HCT116 (cell line): ENCODE results near the gene FGFBP1. TPM values are rescaled to one million over a fixed set of nuclear protein-coding genes. Genes with fewer than 3 reads are reported as not detected.

Experiments
- ATAC-seq: fragments of 200-7000 bp; cut with Tn5 transposase; 2 replicates; pipeline ENCODE4 v1.9.1; 2020; ENCODE audit warnings: mild to moderate bottlenecking, moderate library complexity
- BruUV-seq: library from RNA; stranded (reverse); fragments of 400-500 nt; replicated peaks from 2 replicates; lab custom pipeline; 2021; lab: Mats Ljungman, UMichigan
- CTCF ChIA-PET: fragments of 300-600 bp; sonication (Branson Sonifier 250); formaldehyde crosslinking; loops from one replicate; lab custom pipeline; 2021; ENCODE audit warnings: antibody characterized with exemption; lab: Charles Lee
- POLR2A ChIA-PET: fragments of 300-600, 350-600 bp; sonication (Branson Sonifier 250); formaldehyde crosslinking; loops from one replicate; lab custom pipeline; 2021; ENCODE audit warnings: antibody characterized with exemption; lab: Charles Lee
- RAD21 ChIA-PET, 2 experiments: fragments of 300-600 bp; sonication (Branson Sonifier 250); formaldehyde crosslinking; loops; one replicate each; lab custom pipeline; 2023; ENCODE audit warnings: low total read pairs in 2 of 2; ENCODE audit not compliant: uncharacterized antibody in 2 of 2, unreplicated experiment in 2 of 2, low non-redundant PET in 1 of 2; lab: Charles Lee
- DNase-seq: peaks from one replicate; pipeline ENCODE4 v3.0.0-alpha.2; 2010; ENCODE audit warnings: low read depth, low spot score
- H2AFZ ChIP-seq: fragments of 200-600 bp; shearing (Covaris generic), sonication (generic); 2 replicates; pipeline ENCODE4 v1.6.1; 2017; ENCODE audit warnings: low read depth, mixed run types, mixed read lengths, antibody characterized with exemption, low read length; ENCODE audit not compliant: poor library complexity, severe bottlenecking
- H3K27ac ChIP-seq: 2 replicates; pipeline ENCODE4 v1.5.1; 2012; ENCODE audit warnings: low read depth, low read length
- H3K27me3 ChIP-seq: fragments of 200-600 bp; sonication (generic); 2 replicates; pipeline ENCODE4 v1.6.1; 2016; ENCODE audit warnings: mixed run types, low read length, mixed read lengths; ENCODE audit not compliant: insufficient read depth
- H3K36me3 ChIP-seq, 2 experiments: fragments of 200-500 bp in 1 of 2; fragments of 200-600 bp in 1 of 2; sonication (Bioruptor generic) in 1 of 2; sonication (generic) in 1 of 2; 2 replicates each; pipeline versions ENCODE4 v1.5.1 to v1.6.1; 2014 to 2016; ENCODE audit warnings: low read length in 2 of 2, inconsistent platforms in 1 of 2, mixed read lengths in 1 of 2, mixed run types in 1 of 2; ENCODE audit not compliant: insufficient read depth in 2 of 2, control insufficient read depth in 1 of 2
- H3K4me1 ChIP-seq, 2 experiments: fragments of 200-600 bp in 1 of 2; sonication (generic) in 1 of 2; 2 replicates each; pipeline versions ENCODE4 v1.5.1 to v1.6.1; 2012 to 2017; ENCODE audit warnings: low read length in 2 of 2, inconsistent platforms in 1 of 2, mild to moderate bottlenecking in 1 of 2, mixed read lengths in 1 of 2, mixed run types in 1 of 2, moderate library complexity in 1 of 2; ENCODE audit not compliant: insufficient read depth in 2 of 2, control insufficient read depth in 1 of 2
- H3K4me2 ChIP-seq: fragments of 200-600 bp; sonication (generic); 2 replicates; pipeline ENCODE4 v1.6.1; 2017; ENCODE audit warnings: mixed run types, low read length, mixed read lengths
- H3K4me3 ChIP-seq, 2 experiments: fragments of 200-600 bp in 1 of 2; sonication (generic) in 1 of 2; replicated peaks in 1 of 2; 2 replicates each; pipeline ENCODE4 v1.5.1; 2011 to 2016; ENCODE audit warnings: low read length in 2 of 2, control low read depth in 1 of 2, low read depth in 1 of 2, mild to moderate bottlenecking in 1 of 2, mixed read lengths in 1 of 2, mixed run types in 1 of 2
- H3K79me2 ChIP-seq: fragments of 200-600 bp; sonication (generic); 2 replicates; pipeline ENCODE4 v1.6.1; 2017; ENCODE audit warnings: mild to moderate bottlenecking, mixed run types, low read length, moderate library complexity, mixed read lengths; ENCODE audit not compliant: insufficient read depth
- H3K9ac ChIP-seq: fragments of 200-600 bp; sonication (generic); 2 replicates; pipeline ENCODE4 v1.6.1; 2016; ENCODE audit warnings: low read length, mixed read lengths
- H3K9me2 ChIP-seq: fragments of 200-600 bp; sonication (generic), shearing (Covaris generic); 2 replicates; pipeline ENCODE4 v1.6.1; 2017; ENCODE audit warnings: mixed run types, mild to moderate bottlenecking, moderate library complexity; ENCODE audit not compliant: insufficient read depth
- H3K9me3 ChIP-seq, 2 experiments: fragments of 200-500 bp in 1 of 2; fragments of 200-600 bp in 1 of 2; sonication (Bioruptor generic) in 1 of 2; sonication (generic) in 1 of 2; 2 replicates each; pipeline ENCODE4 v1.6.1; 2014 to 2017; ENCODE audit warnings: low read length in 2 of 2, mixed read lengths in 2 of 2, inconsistent platforms in 1 of 2, low read depth in 1 of 2, mild to moderate bottlenecking in 1 of 2, mixed run types in 1 of 2, moderate library complexity in 1 of 2; ENCODE audit not compliant: control insufficient read depth in 1 of 2, insufficient read depth in 1 of 2
- H4K20me1 ChIP-seq: fragments of 200-600 bp; sonication (generic), shearing (Covaris generic); 2 replicates; pipeline ENCODE4 v1.6.1; 2017; ENCODE audit warnings: mixed run types, mild to moderate bottlenecking, moderate library complexity; ENCODE audit not compliant: insufficient read depth
- CEBPB ChIP-seq: IDR thresholded peaks from 2 replicates; pipeline ENCODE4 v1.6.1; 2012; ENCODE audit warnings: low read depth
- EZH2 ChIP-seq: fragments of 200-600 bp; sonication (generic); IDR thresholded peaks from 2 replicates; pipeline ENCODE4 v1.6.1; 2017; ENCODE audit warnings: antibody characterized with exemption, mixed run types
- SRF ChIP-seq: IDR thresholded peaks from 2 replicates; pipeline ENCODE4 v1.6.1; 2012; ENCODE audit warnings: low read depth
- TCF7L2 ChIP-seq: IDR thresholded peaks from 2 replicates; pipeline ENCODE4 v1.7.0; 2011; ENCODE audit warnings: borderline replicate concordance, inconsistent platforms; ENCODE audit not compliant: insufficient read depth, insufficient read length; ENCODE audit errors: extremely low read depth
- intact Hi-C: fragments of 100-400 bp; cut with micrococcal nuclease; formaldehyde crosslinking; loops from 2 replicates; pipeline ENCODE4 v1.10.0; 2022
- total RNA-seq: library from RNA; stranded (reverse); gene quantifications from one replicate; pipeline ENCODE4 v1.2.1, GENCODE V29; 2021; ENCODE audit not compliant: unreplicated experiment
- TF ChIP-seq, protein P1 (sequence below): IDR thresholded peaks from 2 replicates; pipeline ENCODE4 v1.6.1; 2012
- TF ChIP-seq, protein P2 (sequence below), 3 experiments: fragments of 200-600 bp in 1 of 3; sonication (generic) in 1 of 3; IDR thresholded peaks in 2 of 3; conservative IDR thresholded peaks in 1 of 3; 2 replicates each; pipeline ENCODE4 v1.5.1; 2012 to 2017; ENCODE audit warnings: low read depth in 2 of 3, low read length in 2 of 3, antibody characterized with exemption in 1 of 3, borderline replicate concordance in 1 of 3, control low read depth in 1 of 3, mild to moderate bottlenecking in 1 of 3, mixed read lengths in 1 of 3, mixed run types in 1 of 3, moderate library complexity in 1 of 3; ENCODE audit not compliant: insufficient read depth in 1 of 3

FGFBP1 gene
- total RNA-seq, 1 experiment from 2014 or later = 8.7 TPM

GRCh38 chr4:15944895-15945294, 6.4 kb upstream of the FGFBP1 start:
- no peaks in the 10 kb centered on the region for H3K36me3 ChIP-seq
- no peaks in the 10 kb centered on the region for H3K79me2 ChIP-seq
- no TSS peak for BruUV-seq
- DNase-seq (no peak), ATAC-seq (no peak)
- H3K9ac ChIP-seq = no peak overlapping the region
- no peaks in the 10 kb centered on the region for H3K9me2 ChIP-seq
- H3K4me1 ChIP-seq = peaks cover 0 to 3% of the 10 kb centered on the region in 2 experiments; a peak in 1 of 4 replicates
- POLR2A ChIA-PET = no interaction called here
- no peak overlapping the region for H3K27ac ChIP-seq
- H4K20me1 ChIP-seq = no peaks in the 10 kb centered on the region
- intact Hi-C loops = no loop called here
- no peaks in the 10 kb centered on the region for H3K27me3 ChIP-seq
- H3K4me2 ChIP-seq = no peak overlapping the region
- H3K9me3 ChIP-seq = no peaks in the 10 kb centered on the region
- CTCF ChIA-PET = no interaction called here
- RAD21 ChIA-PET = no interaction called here
- H3K4me3 ChIP-seq = no peak overlapping the region
- no peak overlapping the region for H2AFZ ChIP-seq
- TF ChIP-seq, protein P1, sequence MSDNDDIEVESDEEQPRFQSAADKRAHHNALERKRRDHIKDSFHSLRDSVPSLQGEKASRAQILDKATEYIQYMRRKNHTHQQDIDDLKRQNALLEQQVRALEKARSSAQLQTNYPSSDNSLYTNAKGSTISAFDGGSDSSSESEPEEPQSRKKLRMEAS = no peak

- Histone ChIP-seq H3K4me1 (peaks cover 11 to 22% of the 10 kb centered on the region in 2 experiments), H2AFZ (no peak overlapping the region), H3K79me2 (no peaks in the 10 kb centered on the region), H3K9ac (no peak overlapping the region), H3K9me3 (no peaks in the 10 kb centered on the region), H3K4me2 (no peak overlapping the region), H3K36me3 (no peaks in the 10 kb centered on the region), H3K27me3 (no peaks in the 10 kb centered on the region), H3K9me2 (no peaks in the 10 kb centered on the region), H3K4me3 (no peak overlapping the region), H3K27ac (no peak overlapping the region), H4K20me1 (no peaks in the 10 kb centered on the region)
- ChIA-PET RAD21 (no interaction called here), POLR2A (interaction anchor here (1.5 kb wide), 1 partner anchor 60 kb away, joined by 3 read pairs; no protein-coding TSS in a partner anchor), CTCF (interaction anchor here (1.0 to 1.8 kb wide), 2 partner anchors 14 to 59 kb away, joined by 4 to 8 read pairs; no protein-coding TSS in a partner anchor)
- BruUV-seq = no TSS peak
- no peak for ATAC-seq
- intact Hi-C loops = no loop called here
- DNase-seq = no peak
- TF ChIP-seq TCF7L2 = no peak
- no peak for TF ChIP-seq CEBPB
- TF ChIP-seq SRF = no peak
- no peak for TF ChIP-seq EZH2
- TF ChIP-seq, protein P2, sequence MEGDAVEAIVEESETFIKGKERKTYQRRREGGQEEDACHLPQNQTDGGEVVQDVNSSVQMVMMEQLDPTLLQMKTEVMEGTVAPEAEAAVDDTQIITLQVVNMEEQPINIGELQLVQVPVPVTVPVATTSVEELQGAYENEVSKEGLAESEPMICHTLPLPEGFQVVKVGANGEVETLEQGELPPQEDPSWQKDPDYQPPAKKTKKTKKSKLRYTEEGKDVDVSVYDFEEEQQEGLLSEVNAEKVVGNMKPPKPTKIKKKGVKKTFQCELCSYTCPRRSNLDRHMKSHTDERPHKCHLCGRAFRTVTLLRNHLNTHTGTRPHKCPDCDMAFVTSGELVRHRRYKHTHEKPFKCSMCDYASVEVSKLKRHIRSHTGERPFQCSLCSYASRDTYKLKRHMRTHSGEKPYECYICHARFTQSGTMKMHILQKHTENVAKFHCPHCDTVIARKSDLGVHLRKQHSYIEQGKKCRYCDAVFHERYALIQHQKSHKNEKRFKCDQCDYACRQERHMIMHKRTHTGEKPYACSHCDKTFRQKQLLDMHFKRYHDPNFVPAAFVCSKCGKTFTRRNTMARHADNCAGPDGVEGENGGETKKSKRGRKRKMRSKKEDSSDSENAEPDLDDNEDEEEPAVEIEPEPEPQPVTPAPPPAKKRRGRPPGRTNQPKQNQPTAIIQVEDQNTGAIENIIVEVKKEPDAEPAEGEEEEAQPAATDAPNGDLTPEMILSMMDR (IDR thresholded peaks at IDR 0.05 in 2 of 3, conservative IDR thresholded peaks at IDR 0.05 in 1 of 3; ENCODE audit: borderline replicate concordance in 1 of 3, insufficient read depth in 1 of 3, low read depth in 2 of 3, low read length in 2 of 3) = no peak
Measured at GRCh38 chr4:15942283-15942682, 3.7 kb upstream of the FGFBP1 start.
